ENCODE data around the gene PRRT4. TPM values are rescaled to one million over a fixed set of nuclear protein-coding genes. Genes with fewer than 3 reads are reported as not detected.

PRRT4 gene
- total and polyA plus RNA-seq, 2 of the 13 experiments (the other 11 are each of a cell fraction or from before 2014, with no cell fraction given): not detected

- 0 out of 2 replicates have a peak, but pooled peaks have one; percentile 17 for TF ChIP-seq ZNF512B (CRISPR knock-in tag; IDR thresholded peaks at IDR 0.05; ENCODE audit: borderline replicate concordance)
- no peak for TF ChIP-seq SIN3A (IDR thresholded peaks at IDR 0.05; ENCODE audit: borderline replicate concordance, low read depth, low read length)
- no peak for TF ChIP-seq AKAP8 (CRISPR knock-in tag; IDR thresholded peaks at IDR 0.05)
- TF ChIP-seq ZNF788 (CRISPR knock-in tag; IDR thresholded peaks at IDR 0.05; ENCODE audit: borderline replicate concordance): no peak
- TF ChIP-seq MXD3 (CRISPR knock-in tag; IDR thresholded peaks at IDR 0.05): no peak
- peak; percentile 72 for TF ChIP-seq STAG1 (CRISPR knock-in tag; IDR thresholded peaks at IDR 0.05)
- TF ChIP-seq, protein P1, sequence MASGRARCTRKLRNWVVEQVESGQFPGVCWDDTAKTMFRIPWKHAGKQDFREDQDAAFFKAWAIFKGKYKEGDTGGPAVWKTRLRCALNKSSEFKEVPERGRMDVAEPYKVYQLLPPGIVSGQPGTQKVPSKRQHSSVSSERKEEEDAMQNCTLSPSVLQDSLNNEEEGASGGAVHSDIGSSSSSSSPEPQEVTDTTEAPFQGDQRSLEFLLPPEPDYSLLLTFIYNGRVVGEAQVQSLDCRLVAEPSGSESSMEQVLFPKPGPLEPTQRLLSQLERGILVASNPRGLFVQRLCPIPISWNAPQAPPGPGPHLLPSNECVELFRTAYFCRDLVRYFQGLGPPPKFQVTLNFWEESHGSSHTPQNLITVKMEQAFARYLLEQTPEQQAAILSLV (CRISPR knock-in tag; IDR thresholded peaks at IDR 0.05; ENCODE audit: borderline replicate concordance): peak; percentile 56; the same call in 1 of the 2 replicates
- TF ChIP-seq SOX13 (IDR thresholded peaks at IDR 0.05): no peak
- peak in 1 of 2 experiments; percentile 66; a peak in 2 of 4 replicates for TF ChIP-seq SOX13 (CRISPR knock-in tag; conservative IDR thresholded peaks at IDR 0.05 in 1 of 2, IDR thresholded peaks at IDR 0.05 in 1 of 2)
- no peak for TF ChIP-seq NFYB (CRISPR knock-in tag; IDR thresholded peaks at IDR 0.05)
- no peak for TF ChIP-seq SP5 (CRISPR knock-in tag; IDR thresholded peaks at IDR 0.05; ENCODE audit: borderline replicate concordance, low read depth)
- TF ChIP-seq, protein P2, sequence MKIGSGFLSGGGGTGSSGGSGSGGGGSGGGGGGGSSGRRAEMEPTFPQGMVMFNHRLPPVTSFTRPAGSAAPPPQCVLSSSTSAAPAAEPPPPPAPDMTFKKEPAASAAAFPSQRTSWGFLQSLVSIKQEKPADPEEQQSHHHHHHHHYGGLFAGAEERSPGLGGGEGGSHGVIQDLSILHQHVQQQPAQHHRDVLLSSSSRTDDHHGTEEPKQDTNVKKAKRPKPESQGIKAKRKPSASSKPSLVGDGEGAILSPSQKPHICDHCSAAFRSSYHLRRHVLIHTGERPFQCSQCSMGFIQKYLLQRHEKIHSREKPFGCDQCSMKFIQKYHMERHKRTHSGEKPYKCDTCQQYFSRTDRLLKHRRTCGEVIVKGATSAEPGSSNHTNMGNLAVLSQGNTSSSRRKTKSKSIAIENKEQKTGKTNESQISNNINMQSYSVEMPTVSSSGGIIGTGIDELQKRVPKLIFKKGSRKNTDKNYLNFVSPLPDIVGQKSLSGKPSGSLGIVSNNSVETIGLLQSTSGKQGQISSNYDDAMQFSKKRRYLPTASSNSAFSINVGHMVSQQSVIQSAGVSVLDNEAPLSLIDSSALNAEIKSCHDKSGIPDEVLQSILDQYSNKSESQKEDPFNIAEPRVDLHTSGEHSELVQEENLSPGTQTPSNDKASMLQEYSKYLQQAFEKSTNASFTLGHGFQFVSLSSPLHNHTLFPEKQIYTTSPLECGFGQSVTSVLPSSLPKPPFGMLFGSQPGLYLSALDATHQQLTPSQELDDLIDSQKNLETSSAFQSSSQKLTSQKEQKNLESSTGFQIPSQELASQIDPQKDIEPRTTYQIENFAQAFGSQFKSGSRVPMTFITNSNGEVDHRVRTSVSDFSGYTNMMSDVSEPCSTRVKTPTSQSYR (CRISPR knock-in tag; IDR thresholded peaks at IDR 0.05; ENCODE audit: borderline replicate concordance): no peak
- TF ChIP-seq JUND (CRISPR knock-in tag; IDR thresholded peaks at IDR 0.05): no peak
- no peak for TF ChIP-seq ZFP1 (CRISPR knock-in tag; IDR thresholded peaks at IDR 0.05)
- TF ChIP-seq PRMT3 (CRISPR knock-in tag; IDR thresholded peaks at IDR 0.05; ENCODE audit: borderline replicate concordance, low read depth): 0 out of 2 replicates have a peak, but pooled peaks have one; percentile 23
- TF ChIP-seq TCF7L2 (IDR thresholded peaks at IDR 0.05; ENCODE audit: low read depth, low read length): no peak
- no peak for TF ChIP-seq ZNF468 (CRISPR knock-in tag; IDR thresholded peaks at IDR 0.05)
- TF ChIP-seq THAP7 (CRISPR knock-in tag; IDR thresholded peaks at IDR 0.05): 0 out of 2 replicates have a peak, but pooled peaks have one; percentile 26
- no peak for TF ChIP-seq NBN (conservative IDR thresholded peaks at IDR 0.05)
Measured at GRCh38 chr7:128398016-128398840, 36.7 kb upstream of the PRRT4 start (continued).

Measured in HepG2 (cell line).